ENCODE measurements around the gene NAV2.
"Not testable (repeated sequence)": the region's sequence is repeated elsewhere in the genome, so short reads cannot be mapped to it uniquely, and the experiment has no call there.

Gene NAV2

GRCh38 chr11:19960410-19960809 lies 247.8 kb downstream of the NAV2 start:
- FAIRE-seq: not testable (repeated sequence)

GRCh38 chr11:19961225-19961624 lies 248.6 kb downstream of the NAV2 start:
- no peak for FAIRE-seq

- no peak for FAIRE-seq
Measured at GRCh38 chr11:19962053-19962800, 249.6 kb downstream of the NAV2 start.

- no peak for FAIRE-seq
Measured at GRCh38 chr11:19962801-19963175, 250.2 kb downstream of the NAV2 start.

- FAIRE-seq: no peak
Measured at GRCh38 chr11:19963697-19964387, 251.2 kb downstream of the NAV2 start.

GRCh38 chr11:19966441-19966840 lies 253.8 kb downstream of the NAV2 start:
- FAIRE-seq: no peak

- no peak for FAIRE-seq
Measured at GRCh38 chr11:19966927-19967326, 254.3 kb downstream of the NAV2 start.

GRCh38 chr11:19967787-19968186 lies 255.2 kb downstream of the NAV2 start:
- no peak for FAIRE-seq

- FAIRE-seq: no peak
Measured at GRCh38 chr11:19968860-19969259, 256.2 kb downstream of the NAV2 start.

- FAIRE-seq: no peak
Measured at GRCh38 chr11:19970944-19971343, 258.3 kb downstream of the NAV2 start.

GRCh38 chr11:19972091-19972490 lies 259.5 kb downstream of the NAV2 start:
- no peak for FAIRE-seq

GRCh38 chr11:19972651-19973050 lies 260.0 kb downstream of the NAV2 start:
- no peak for FAIRE-seq

- FAIRE-seq: no peak
Measured at GRCh38 chr11:19973136-19973635, 260.5 kb downstream of the NAV2 start.

- no peak for FAIRE-seq
Measured at GRCh38 chr11:19974886-19975285, 262.2 kb downstream of the NAV2 start.

- no peak for FAIRE-seq
Measured at GRCh38 chr11:19975414-19975990, 262.9 kb downstream of the NAV2 start.

- FAIRE-seq: no peak
Measured at GRCh38 chr11:19976281-19976941, 263.8 kb downstream of the NAV2 start.

- no peak for FAIRE-seq
Measured at GRCh38 chr11:19977941-19978340, 265.3 kb downstream of the NAV2 start.

GRCh38 chr11:19978668-19979518 lies 266.3 kb downstream of the NAV2 start:
- no peak for FAIRE-seq

- no peak for FAIRE-seq
Measured at GRCh38 chr11:19979519-19979845, 266.8 kb downstream of the NAV2 start.

- no peak for FAIRE-seq
Measured at GRCh38 chr11:19980388-19980787, 267.8 kb downstream of the NAV2 start.

- FAIRE-seq: no peak
Measured at GRCh38 chr11:19980957-19981669, 268.5 kb downstream of the NAV2 start.
